ENCODE data around the gene ZFAND3.

Gene ZFAND3, protein sequence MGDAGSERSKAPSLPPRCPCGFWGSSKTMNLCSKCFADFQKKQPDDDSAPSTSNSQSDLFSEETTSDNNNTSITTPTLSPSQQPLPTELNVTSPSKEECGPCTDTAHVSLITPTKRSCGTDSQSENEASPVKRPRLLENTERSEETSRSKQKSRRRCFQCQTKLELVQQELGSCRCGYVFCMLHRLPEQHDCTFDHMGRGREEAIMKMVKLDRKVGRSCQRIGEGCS

DNA sequence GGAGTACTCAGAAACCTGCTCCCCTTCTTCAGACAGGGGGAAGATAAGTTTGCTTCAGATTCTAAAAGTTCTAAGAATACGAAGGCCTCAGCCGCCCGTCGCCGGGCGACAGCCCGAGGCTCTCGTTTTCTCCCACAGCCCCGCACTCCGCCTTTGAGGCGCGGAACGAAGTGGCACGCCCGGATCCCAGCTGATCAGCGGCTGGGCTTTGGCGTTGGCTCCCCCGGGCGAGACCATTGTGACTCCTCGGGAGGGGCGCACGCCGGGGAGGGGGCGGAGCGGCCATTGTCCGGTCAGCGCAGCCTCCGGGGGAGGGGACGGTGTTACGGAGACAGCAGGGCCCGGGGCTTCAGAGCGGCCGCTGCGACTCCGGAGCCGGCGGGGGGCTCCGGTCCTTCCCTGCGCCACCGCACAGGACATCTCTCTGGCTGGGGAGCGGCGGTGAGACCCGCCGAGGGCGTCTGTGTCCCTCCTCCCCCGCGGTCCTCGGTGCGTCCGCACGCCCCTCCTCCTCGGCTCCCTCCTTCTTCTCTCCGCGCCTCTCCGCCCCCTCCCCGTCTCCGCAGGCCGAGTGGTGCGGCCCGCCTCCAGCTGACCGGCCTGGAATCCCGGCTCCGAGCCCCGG lies at the start of gene ZFAND3:
Gene ZFAND3, plus strand, starts transcription at position 551 of the 625 bp plus-strand sequence. CDS start 219 bp downstream, outside the sequence.
- in situ Hi-C loops (cut with HindIII; ENCODE audit: low sequenced_read_pairs): no loop called here

DNA sequence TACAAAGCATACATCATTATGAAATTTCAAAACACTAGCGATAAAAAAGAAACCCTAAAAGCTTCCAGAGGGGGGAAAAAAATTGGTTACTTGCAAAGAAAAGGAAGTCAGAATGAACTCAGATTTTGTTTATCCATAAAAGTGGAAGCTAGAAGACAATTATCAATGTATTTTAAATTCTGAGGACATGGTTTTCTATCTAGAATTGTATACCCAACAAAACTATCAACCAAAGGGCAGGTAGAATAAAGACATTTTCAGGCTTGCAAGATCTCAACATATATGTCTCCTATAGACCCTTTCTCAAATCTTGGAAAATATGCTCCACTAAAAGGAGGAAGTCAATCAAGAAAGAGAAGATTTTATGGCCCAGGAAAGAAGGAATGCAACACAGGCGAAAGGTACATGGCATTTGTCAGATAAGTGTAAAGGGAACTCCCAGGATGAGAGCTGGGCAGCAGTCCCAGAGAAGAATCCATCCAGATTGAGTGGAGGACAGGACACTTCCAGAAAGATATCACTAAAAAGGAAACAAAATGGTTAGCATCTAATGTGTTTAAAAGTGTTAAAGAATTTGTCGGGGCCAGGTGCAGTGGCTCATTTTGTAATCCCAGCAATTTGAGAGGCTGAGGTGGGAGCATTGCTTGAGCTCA lies 45.4 kb upstream of the ZFAND3 start:
- in situ Hi-C loops (cut with HindIII; ENCODE audit: low sequenced_read_pairs): no loop called here

DNA sequence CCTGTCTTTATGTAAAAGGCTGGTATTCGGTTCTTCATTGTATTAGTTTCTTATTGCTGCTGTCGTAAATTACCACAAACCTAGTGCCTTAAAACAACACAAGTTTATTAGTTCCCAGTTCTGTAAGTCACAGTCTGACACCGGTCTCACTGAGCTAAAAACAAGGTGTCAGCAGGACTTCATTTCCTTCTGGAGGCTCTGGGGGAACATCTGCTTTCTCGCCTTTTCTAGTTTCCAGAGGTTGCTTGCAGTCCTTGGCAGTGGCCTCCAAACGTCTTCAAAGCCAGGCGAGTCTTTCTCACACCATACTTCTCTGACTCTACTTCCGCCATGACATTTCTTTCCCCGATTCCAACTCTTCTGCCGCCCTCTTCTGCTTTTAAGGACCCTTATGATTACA lies 43.0 kb upstream of the ZFAND3 start:
- in situ Hi-C loops (cut with HindIII; ENCODE audit: low sequenced_read_pairs): no loop called here

DNA sequence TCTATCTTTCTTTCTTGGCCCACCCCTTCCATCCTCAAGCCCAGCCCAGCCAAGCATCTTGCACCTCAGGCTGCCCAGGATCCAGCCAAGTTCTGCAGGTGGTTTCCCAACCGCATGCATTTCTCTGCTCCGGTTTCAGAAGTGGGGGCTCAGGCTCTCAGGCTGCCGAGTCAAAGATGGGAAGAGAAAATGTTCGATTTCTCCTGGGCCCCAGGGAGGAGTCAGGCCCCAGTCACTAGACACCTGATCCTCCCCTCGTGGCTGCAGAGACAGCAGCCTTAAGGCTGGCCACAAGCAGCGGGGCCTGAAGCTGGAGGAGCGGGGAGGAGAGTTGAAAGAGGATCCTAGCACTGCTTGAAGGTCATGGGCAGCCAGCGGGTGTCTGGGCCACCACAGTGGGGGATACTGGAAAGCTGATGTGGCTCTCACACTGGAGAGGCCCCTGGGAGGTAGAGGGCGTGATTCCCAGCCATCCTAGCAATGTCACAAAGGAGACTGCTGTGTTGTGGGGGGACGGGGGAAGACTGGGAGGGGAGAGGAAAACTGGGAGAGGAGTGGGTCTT lies 42.2 kb upstream of the ZFAND3 start:
- in situ Hi-C loops (cut with HindIII; ENCODE audit: low sequenced_read_pairs): no loop called here

DNA sequence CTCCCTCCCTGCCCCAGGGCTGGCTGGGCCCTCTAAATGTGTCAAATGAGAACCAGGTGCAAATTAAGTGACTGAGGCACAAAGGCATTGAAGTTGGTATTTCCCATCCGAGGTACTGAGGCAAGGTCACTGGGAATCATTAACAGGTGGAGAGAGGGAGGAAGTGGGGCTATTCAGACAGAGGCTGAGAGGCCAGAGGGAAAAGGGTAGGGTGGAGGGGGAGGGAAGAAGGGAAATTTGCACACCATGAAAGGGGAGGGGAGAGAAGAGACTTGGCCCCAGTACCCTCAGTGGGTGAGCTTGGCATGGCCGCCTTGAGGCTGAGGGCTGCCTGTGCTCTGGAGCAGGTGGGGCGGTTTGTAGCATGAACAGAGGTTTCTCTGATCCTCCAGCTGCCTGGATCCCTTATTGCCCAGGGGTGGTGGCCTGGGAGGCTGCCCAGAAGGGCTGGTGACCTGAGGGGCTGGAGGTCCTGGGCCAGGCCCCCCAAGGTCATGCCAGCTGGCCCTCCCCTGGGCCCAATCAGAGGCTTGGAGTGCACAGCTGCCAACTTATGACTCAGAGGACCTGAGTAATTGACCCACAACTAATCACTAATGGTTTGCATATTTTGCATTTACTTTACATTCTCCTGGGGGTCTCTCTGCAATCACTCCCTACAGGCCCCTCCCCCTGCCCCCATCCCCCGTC lies 40.3 kb upstream of the ZFAND3 start:
- in situ Hi-C loops (cut with HindIII; ENCODE audit: low sequenced_read_pairs): no loop called here

DNA sequence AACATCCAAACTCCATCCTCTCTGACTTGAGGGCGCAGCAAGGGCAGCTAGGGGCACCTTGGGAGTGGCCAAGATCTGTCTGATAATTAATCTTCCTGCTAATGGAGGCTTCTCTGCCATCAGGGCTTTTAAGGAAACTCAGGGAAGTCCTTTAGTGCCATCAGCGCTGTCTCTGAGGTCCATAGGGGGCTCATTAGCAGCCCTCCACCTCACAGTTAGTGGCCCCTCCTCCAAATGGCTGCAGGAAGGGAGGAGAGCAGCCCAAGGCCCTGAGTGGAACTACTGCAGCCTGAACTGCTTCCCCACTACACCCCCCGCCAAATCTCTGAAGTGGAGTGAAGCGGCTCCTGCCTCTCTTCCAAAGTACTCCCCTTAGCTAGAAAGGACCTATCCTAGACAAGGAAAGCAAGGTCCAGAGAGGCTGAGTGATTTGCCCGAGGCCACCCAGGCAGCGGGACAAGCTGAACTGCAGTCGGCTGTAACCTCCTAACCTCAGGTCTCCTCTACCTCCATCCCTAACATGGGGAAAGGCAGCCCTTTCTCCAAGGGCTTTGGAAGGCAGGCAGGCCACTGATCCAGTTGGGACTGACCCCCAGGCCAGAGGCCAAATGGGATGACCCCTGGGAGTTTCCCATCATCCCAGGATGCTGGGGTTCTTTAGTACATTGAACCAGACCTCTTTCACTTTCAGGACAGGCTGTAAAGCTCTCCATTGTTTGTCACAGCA lies 39.5 kb upstream of the ZFAND3 start:
- in situ Hi-C loops (cut with HindIII; ENCODE audit: low sequenced_read_pairs): no loop called here

DNA sequence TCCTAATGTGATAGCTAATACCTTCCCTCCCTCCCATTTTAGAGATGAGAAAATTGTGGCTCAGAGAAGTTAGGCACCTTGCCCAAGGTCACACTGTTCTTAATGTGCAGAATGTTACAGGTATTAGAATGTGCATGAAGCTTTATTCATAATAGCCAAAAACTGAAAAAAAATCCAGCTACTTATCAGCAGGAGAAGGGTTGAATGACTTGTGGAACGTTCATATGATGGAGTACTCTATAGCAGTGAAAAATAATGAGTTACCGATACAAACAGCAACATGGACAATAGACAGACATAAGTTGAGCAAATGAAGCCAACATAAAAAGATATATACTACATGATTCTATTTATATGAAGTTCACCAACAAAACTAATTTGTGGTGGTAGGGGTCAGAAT lies 37.7 kb upstream of the ZFAND3 start:
- in situ Hi-C loops (cut with HindIII; ENCODE audit: low sequenced_read_pairs): no loop called here

DNA sequence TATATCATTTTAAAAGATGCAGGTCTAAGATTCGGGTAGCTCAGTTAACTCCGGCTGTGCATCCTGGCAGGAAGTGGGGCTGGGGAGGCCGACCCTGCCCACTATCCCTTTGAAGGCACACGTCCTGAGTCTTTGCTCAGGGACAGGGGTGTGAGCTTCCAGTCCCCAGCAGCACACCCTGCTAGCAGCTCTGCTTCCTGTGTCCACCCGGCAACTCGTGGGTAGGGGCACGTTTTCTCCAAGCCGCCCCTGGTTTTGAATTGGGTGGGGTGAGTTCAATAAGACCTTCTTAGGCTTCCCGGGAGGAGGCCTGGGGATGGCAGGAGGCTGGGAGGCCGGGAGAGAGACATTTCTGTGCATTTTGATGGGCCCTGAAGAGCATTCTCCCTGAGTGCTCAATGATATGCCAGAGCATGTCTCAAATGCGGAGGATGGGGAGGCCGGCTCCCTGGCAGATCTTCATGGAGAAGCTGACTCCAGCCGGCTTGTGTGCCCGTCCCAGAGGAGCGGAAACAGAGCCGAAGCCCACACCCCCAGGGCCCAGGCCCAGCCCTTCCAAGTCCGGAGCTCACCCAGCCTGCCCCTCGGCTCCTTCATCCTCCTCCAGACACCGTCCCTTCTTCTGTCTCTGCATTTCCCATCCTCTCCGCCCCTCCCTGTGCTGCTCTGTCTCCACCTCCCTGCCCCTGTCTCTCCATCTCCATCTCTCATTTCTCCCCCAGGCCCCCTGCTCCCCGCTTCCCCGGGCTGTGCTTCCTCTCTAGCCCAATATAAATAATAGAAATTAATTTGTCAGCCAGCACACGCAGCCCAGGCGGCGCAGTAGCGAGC lies 36.3 kb upstream of the ZFAND3 start:
- in situ Hi-C loops (cut with HindIII; ENCODE audit: low sequenced_read_pairs): no loop called here

DNA sequence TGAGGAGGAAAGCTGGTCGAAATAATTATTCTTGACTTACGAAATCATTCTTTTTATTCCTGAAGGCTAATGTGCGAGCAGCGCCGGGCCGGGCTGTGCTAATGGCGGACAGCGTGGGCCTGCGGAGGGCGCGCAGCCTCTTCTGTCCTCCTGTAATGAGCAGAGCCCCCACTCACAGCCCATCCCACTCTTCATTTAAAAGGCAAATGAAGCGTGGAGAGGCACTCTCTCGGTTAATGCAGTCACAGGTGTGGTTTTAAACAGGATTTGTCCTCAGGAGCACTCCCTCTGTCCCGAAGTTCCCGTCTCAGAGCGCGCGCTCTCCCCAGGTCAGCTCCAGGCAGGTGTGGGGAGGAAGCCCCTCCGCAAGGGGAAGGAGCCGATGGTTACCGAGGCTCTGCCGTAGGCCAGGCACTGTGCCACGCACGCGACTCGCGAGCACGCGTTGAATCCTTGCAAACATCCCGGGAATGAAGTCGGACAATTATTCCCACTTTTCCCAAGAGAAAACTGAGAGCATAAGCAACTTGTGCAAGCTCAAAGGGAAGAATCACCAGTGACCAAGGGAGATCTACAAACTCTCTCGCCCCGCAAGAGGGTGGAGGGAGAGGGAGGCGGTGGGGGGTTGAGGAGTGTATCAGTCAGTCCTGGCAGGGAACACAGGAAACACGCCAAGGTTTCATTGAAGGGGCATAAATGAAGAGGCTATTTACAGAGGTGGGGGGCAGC lies 35.5 kb upstream of the ZFAND3 start:
- in situ Hi-C loops (cut with HindIII; ENCODE audit: low sequenced_read_pairs): no loop called here

DNA sequence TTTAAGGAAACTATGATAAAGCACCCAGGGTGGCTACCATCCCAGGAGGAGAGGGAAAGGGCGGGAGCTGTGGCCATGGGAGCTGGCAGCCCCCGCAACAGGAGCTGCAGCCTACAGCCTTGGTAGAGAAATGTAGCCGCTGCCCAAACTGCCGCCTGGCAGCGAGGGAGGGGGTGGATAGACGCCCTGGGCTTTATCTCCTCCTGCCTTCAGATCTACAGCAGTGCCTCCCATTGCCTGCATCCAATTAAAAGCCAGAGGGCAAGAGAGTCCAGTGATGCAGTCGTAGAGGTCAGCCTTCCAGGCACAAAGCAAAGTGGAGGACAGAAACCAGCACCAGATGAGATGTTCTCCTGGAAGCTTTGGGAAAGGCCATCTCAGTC lies 35.0 kb upstream of the ZFAND3 start:
- in situ Hi-C loops (cut with HindIII; ENCODE audit: low sequenced_read_pairs): no loop called here

DNA sequence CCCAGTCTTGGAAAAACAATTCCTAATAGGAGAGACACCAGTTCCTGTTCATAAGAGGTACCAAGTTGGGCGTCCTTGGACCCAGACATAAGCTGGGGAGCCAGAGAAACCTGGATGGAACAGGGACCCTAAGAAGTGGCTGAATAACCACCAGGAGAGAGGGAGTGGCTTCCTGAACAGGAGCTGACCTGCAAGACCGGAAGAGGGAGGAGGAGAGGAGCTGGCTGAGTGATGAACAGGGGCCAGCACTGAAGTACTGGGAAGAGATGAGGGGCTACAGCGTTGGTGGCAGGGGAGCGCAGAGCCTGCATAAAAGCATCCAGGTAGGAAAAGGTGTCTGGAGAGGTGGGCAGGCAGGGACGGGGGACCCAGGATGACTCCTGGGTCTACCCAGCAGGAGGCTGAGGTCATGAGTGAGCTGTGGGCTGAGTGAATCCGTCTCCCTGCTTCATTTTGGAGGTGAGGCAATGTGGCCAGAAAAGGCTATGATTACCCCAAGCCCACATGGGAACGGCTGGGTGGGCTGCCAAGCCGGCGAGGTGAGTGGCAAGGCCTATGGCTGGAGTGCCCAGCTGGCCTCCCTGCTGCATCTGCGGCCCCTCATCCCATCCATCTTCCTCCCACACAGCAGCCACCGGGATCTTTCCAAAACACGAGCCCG lies 34.4 kb upstream of the ZFAND3 start:
- in situ Hi-C loops (cut with HindIII; ENCODE audit: low sequenced_read_pairs): no loop called here

DNA sequence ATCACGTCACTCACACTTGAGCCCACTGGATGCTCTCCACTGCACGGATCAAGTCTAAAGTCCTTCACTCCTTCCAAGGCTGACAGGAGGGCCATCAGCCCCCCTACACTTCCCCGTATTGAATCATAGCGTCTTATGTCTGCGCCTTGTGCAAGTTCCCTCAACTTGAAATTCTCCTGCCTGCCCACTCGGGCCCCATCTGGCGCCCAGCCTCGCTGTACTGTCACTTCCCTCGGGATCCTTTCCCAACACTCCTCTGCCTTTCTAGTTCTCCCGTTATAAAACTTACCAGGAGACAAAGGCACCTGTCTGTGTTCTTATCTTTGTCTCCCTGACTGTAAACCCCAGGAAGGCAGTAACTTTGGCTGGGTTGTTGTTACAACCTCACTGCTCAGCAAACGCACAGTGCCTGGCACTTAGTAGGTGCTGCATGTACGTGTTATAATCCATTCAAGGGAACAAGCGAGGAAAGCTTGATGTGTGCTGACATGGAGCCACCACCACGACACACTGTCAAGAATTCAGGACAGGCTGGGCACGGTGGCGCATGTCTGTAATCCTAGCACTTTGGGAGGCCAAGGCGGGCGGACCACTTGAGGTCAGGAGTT lies 33.8 kb upstream of the ZFAND3 start:
- in situ Hi-C loops (cut with HindIII; ENCODE audit: low sequenced_read_pairs): no loop called here

DNA sequence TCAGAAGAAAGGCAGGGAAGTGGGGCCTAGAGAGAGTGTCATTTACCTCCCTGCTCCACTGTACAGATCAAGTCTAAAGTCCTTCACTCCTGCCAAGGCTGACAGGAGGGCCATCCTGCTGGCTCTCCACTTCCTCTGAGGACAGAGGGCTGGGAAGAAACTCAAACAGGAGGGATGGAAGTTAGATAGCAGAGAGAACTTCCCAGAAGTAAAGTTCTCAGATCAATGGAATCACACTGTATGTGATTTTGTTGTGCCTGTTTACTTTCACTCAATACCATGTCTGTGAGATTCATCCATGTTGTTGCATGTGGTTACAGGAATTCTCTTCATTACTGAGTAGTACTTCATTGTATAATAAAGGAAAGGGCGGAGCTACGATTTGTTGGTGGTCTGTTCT lies 32.3 kb upstream of the ZFAND3 start:
- in situ Hi-C loops (cut with HindIII; ENCODE audit: low sequenced_read_pairs): no loop called here

DNA sequence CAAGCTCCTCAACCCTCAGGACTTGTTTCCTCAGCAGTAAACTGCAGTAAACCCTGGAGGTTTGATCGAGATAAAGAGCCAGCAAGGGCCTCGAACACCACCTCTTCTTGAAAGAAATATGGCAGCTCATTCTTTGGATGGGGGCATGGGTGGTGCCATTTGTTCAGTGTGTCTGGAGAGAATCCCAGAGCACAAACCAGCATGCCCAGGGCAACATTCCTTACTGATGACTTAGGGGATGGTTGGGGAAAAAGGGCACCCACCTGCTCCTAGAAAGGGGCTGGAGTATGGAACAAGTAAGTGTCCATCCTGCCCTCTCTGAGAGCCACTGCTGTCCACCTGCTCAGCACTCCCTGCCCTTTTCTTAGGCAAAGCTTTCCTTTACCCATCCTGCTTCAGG lies 31.3 kb upstream of the ZFAND3 start:
- in situ Hi-C loops (cut with HindIII; ENCODE audit: low sequenced_read_pairs): no loop called here

DNA sequence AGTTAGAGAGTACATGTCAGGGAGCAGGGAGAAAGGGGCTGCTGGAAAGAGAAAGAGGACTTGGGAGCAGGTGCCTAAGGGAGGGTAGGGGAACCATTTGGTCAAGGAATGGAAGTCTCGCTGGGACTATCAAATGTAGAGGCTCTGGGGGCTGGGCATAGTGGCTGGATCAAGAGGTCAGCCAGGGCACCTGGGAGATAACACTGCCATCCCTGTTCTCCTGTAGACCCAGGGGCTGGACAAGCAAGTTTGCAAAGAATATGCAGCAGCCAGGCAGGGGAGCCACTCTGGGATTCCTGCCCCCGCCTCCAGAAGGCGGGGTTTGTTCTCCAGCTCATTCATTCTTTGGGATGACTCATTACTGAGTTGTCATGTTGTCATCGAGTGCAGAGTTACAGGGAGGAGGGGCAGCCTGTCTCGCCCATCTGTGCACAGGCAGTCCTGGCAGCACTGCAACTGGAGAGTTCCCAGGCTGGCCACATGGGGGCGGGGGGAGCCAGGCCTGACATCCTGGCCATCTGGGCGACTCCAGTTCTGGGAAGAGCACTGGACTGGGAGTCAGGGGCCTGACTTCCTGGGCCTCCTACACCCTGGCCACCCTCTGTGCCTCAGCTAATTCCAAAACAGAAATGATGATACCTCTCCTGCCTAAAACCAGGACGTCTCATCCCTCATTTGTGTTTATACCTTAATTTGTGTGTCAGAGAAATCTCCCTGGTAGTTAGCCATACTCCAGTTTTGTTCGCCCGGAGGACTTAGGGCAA lies 28.2 kb upstream of the ZFAND3 start:
- in situ Hi-C loops (cut with HindIII; ENCODE audit: low sequenced_read_pairs): no loop called here

DNA sequence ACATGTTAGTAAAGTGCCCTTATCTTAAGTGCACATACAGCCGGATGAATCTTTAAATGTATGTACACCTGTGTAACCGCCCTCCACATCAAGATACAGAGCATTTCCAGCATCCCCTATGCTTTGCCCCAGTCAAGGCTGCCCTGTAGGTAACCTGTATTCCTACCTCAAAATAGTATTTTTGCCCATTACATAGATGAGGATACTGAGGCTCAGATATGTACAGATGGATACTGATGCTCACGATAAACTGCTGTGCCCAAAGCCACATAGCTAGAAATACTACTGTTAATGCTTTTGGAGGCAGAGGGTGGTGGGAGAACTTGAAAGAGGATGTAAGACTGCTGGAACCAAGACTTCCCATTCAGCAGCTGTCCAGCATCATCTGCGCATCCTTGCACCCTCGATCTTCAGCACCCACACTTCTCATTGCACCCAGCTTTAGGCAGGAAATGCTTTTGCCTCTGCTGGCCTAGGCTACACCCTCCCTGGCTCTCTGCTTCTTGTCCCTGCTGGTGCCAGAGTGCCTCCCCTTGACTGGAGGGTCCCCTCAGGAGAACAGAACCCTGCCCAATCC lies 27.0 kb upstream of the ZFAND3 start:
- in situ Hi-C loops (cut with HindIII; ENCODE audit: low sequenced_read_pairs): no loop called here

DNA sequence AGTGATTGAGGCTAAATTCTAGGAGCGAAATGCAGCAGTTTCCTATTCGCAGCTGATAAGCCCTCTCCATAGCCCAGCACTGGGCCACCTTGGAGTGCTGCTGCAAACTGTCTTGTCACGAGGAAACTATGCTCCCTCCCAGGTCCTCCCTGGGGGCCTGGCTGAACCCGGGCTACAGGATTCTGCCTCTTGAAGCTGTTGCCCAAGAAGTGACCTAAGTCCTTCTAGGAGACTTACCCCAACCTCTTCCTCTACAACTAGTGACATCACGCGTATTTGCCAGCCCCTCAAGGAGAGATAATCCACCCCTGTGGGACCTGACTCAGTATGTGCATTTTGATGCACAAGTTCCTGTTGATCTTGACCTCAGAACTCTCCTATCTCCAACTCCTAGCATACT lies 26.5 kb upstream of the ZFAND3 start:
- in situ Hi-C loops (cut with HindIII; ENCODE audit: low sequenced_read_pairs): no loop called here

Measured in DLD1 (cell line).